Measurements from ENCODE around the gene AMER2. TPM values are rescaled to one million over a fixed set of nuclear protein-coding genes. Genes with fewer than 3 reads are reported as not detected.

AMER2 gene
- total and polyA plus RNA-seq, 3 donors from 2014 or later: 1.5 to 2.9 (median 2.3) TPM

- TF ChIP-seq POLR2A (IDR thresholded peaks at IDR 0.05): no peak
- TF ChIP-seq, protein P1, sequence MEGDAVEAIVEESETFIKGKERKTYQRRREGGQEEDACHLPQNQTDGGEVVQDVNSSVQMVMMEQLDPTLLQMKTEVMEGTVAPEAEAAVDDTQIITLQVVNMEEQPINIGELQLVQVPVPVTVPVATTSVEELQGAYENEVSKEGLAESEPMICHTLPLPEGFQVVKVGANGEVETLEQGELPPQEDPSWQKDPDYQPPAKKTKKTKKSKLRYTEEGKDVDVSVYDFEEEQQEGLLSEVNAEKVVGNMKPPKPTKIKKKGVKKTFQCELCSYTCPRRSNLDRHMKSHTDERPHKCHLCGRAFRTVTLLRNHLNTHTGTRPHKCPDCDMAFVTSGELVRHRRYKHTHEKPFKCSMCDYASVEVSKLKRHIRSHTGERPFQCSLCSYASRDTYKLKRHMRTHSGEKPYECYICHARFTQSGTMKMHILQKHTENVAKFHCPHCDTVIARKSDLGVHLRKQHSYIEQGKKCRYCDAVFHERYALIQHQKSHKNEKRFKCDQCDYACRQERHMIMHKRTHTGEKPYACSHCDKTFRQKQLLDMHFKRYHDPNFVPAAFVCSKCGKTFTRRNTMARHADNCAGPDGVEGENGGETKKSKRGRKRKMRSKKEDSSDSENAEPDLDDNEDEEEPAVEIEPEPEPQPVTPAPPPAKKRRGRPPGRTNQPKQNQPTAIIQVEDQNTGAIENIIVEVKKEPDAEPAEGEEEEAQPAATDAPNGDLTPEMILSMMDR (IDR thresholded peaks at IDR 0.05): no peak
- intact Hi-C loops (cut with DNase I; ENCODE audit: low total_unique reads): no loop called here
- Histone ChIP-seq H3K27ac (no peak overlapping the region), H3K27me3 (no peaks in the 10 kb centered on the region), H3K4me1 (no peaks in the 10 kb centered on the region), H3K36me3 (ENCODE audit: low read depth, missing control alignments) (no peaks in the 10 kb centered on the region), H3K4me3 (no peak overlapping the region), H3K9me3 (no peaks in the 10 kb centered on the region)
- WGBS, 2 donors: 71 to 76% methylated on average over 18 of the region's 18 CpGs
- DNase-seq: no peak
Observed at GRCh38 chr13:25179832-25180774, 8.0 kb upstream of the AMER2 start.

DNA sequence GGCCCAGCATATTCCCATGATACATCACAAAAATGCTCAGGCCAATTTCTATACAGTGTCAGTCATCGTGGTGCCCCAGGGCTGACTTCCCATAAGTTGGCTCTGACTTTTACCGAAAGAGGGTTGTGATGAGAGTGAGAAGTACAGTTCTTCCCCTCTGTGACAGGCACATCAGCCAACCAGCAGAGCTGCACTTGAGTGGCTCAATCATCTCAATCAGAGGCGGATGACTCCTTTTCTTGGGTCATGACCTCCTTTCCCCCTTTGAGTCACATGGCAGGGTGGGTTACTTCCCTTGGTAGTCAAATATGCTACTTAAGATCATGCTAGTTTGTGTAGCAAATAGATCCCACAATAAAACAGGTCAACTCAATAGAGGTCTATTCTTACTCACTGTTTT is 6.9 kb upstream of the AMER2 start:
- no peaks in the 10 kb centered on the region for H3K27me3 ChIP-seq
- 99 to 100% methylated on average over 2 to 3 of the region's 3 CpGs for WGBS, 2 donors
- no peak overlapping the region for H3K4me3 ChIP-seq
- H3K27ac ChIP-seq: no peak overlapping the region
- H3K9me3 ChIP-seq: no peaks in the 10 kb centered on the region
- intact Hi-C loops (cut with DNase I; ENCODE audit: low total_unique reads): no loop called here
- no peak for DNase-seq
- no peaks in the 10 kb centered on the region for H3K4me1 ChIP-seq
- TF ChIP-seq, protein P1 (IDR thresholded peaks at IDR 0.05): no peak
- no peaks in the 10 kb centered on the region for H3K36me3 ChIP-seq (ENCODE audit: low read depth, missing control alignments)

DNA sequence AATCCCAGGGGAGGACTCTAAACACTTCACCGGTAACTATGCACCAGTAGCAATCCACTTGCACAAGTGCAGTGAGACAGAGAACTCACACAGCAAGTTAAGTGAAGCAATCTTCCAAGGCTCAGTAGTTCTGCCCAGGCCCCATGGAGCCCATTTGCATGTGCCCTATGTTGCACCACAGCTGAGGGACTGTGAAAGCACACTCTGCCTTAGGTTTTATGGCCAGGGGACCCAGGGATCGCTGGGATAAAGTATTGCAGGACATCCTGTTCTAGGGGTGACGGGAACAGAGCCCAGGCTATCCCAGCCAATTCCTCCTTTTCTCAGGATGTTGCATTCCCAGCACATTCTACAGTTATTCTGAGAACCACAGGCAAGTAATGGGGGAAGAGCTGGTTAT is 6.0 kb upstream of the AMER2 start:
- TF ChIP-seq POLR2A (IDR thresholded peaks at IDR 0.05): no peak
- TF ChIP-seq, protein P1 (IDR thresholded peaks at IDR 0.05): no peak
- no peaks in the 10 kb centered on the region for H3K27me3 ChIP-seq
- no peaks in the 10 kb centered on the region for H3K36me3 ChIP-seq (ENCODE audit: low read depth, missing control alignments)
- intact Hi-C loops (cut with DNase I; ENCODE audit: low total_unique reads): no loop called here
- no peak overlapping the region for H3K4me3 ChIP-seq
- no peak for DNase-seq
- no peaks in the 10 kb centered on the region for H3K9me3 ChIP-seq
- 67% methylated on average over 3 of the region's 3 CpGs; no CpG with 5 or more reads in 1 of the 2 donors for WGBS, 2 donors
- no peak overlapping the region for H3K27ac ChIP-seq
- no peaks in the 10 kb centered on the region for H3K4me1 ChIP-seq

DNA sequence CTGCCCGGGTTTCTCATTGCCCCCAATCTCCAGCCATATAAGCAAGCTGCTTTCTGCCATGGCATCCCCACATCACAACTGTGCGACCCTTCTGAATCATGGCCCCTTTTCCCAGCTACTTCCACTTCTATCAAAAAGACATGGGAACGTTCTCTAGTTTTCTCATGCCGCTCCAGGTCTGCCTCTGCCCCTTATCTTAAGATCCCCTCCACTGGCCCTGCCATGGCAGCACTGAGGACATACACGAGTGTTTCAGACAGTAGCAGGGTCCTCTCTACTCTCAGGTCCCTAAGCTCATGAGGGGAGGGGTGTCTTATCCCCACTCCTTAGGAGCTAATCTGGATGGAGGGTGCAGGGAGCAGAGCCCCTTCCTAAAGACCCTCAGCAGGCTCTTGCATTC is 5.5 kb upstream of the AMER2 start:
- no peaks in the 10 kb centered on the region for H3K4me1 ChIP-seq
- H3K4me3 ChIP-seq: no peak overlapping the region
- H3K9me3 ChIP-seq: no peaks in the 10 kb centered on the region
- WGBS, 2 donors: 87 to 91% methylated on average over 5 of the region's 5 CpGs
- DNase-seq: no peak
- no peaks in the 10 kb centered on the region for H3K27me3 ChIP-seq
- no peaks in the 10 kb centered on the region for H3K36me3 ChIP-seq (ENCODE audit: low read depth, missing control alignments)
- no peak overlapping the region for H3K27ac ChIP-seq
- intact Hi-C loops (cut with DNase I; ENCODE audit: low total_unique reads): no loop called here
- TF ChIP-seq, protein P1 (IDR thresholded peaks at IDR 0.05): no peak
- TF ChIP-seq POLR2A (IDR thresholded peaks at IDR 0.05): no peak

- TF ChIP-seq, protein P1 (IDR thresholded peaks at IDR 0.05): no peak
- no peak for TF ChIP-seq POLR2A (IDR thresholded peaks at IDR 0.05)
- 62 to 67% methylated on average over 1 of the region's 1 CpG for WGBS, 2 donors
- Histone ChIP-seq H3K27me3 (no peaks in the 10 kb centered on the region), H3K9me3 (no peaks in the 10 kb centered on the region), H3K4me1 (no peaks in the 10 kb centered on the region), H3K27ac (no peak overlapping the region), H3K4me3 (no peak overlapping the region), H3K36me3 (ENCODE audit: low read depth, missing control alignments) (no peaks in the 10 kb centered on the region)
- intact Hi-C loops (cut with DNase I; ENCODE audit: low total_unique reads): no loop called here
- DNase-seq: no peak
Observed at GRCh38 chr13:25177012-25177411, 4.9 kb upstream of the AMER2 start.

All from testis (tissue), 3 donors.